ENCODE measurements around the gene ZNF692.
"Not testable (repeated sequence)": the region's sequence is repeated elsewhere in the genome, so short reads cannot be mapped to it uniquely, and the experiment has no call there.

The ZNF692 gene

DNA sequence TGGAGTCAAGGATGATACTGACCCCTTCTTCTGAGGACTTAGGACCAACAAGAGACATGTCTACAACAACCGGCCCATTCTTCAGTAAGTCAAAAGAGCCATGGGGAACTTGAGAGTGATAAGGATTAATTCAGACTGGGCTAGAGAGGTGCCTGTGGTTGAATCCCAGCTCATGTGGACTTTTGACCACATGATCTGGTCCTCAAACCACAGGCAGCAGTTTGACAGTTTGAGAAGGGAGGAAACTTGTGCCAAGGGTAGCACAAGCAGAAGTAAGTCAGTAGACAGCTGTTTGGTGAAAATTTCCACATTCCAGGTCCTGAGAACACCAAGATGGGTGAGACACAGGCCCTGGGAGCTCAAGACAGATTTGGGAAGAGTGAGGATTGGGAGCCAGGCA lies 53.0 kb downstream of the ZNF692 start:
- peak; percentile 47 for DNase-seq

DNA sequence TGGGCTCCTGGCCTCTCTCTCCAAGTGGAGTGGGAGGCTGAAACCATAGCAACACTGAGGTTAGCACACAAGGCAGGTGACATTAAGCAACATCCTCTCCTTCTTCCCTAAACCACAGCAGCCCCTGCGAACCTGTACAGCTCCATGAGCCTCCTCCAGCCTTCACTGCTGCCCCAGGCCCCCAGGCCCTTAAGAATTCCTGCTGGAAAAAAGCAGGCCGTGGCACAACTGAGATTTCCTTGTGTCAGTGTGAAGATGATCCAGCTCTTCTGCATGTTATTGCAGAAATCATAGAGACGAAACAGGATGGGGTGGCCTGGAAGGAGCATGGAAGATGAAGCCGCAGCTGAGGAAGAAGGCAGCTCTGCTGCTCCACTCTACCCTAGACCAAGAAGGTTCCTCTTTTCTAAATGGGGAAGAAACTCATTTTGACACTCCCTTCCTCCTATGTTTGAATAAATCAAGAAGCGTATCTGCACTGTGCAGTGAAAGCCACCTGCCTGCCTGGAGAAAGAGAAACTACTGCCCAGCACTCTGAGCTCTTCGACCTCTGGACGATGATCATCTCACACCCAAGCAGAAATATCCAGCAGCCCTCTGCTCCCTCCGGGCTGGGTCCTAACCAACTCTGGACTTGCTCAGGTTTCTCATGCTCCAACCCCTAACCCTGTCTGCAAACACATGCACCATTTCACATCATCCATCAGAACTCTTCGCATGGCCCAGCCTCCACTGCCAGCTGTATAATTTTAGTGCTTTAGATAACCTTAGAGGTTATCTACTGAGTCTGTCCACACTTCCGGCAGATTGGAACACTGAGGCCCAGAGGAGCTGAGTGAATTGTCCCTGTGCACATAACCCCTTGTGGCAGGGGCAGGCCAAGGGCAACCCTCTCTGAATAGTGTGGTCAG lies 53.9 kb downstream of the ZNF692 start:
- DNase-seq: peak; percentile 86

DNA sequence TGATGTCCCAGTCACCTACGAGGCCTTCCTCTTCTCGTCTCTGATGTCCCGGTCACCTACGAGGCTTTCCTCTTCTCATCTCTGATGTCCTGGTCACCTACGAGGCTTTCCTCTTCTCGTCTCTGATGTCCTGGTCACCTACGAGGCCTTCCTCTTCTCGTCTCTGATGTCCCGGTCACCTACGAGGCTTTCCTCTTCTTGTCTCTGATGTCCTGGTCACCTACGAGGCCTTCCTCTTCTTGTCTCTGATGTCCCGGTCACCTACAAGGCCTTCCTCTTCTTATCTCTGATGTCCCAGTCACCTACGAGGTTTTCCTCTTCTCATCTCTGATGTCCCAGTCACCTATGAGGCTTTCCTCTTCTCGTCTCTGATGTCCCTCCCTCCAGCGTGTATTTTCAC lies 55.4 kb downstream of the ZNF692 start:
- not testable (repeated sequence) for DNase-seq

DNA sequence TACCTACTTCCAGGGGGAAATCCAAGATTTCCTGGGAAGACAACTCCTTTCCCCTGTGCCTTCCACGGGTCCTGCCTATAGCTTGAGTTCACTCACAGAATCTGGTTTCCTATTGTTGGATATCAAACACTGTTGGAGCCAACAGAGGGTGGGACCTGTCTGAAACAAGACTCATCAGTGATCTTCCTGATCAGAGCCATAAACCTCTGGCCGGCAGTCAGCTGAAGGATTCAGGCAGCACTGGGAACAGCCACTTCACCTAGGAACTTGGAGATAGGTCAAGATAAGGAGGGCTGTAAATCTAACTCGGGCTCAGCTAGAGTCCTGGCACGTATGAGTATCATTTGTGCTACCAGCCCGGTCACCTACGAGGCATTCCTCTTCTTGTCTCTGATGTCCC lies 56.4 kb downstream of the ZNF692 start:
- DNase-seq: no peak

DNA sequence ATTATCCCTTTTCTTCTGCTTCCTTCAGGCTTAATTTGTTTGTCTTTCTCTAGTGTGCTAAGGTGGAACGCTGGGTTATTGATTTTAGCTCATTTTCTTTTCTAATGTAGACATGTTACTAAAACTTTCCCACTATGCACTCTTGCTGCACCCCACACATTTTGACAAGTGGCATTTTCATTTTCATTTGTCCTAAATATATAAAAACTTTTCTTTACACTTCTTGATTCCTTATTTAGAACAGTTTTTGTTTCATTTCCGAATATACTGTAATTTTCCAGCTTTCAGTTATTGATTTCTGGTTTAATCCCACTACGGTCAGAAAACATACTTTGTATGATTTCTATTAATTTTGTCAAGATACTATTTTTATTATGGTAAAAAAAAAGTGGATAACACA lies 58.4 kb downstream of the ZNF692 start:
- DNase-seq: peak; percentile 66
